ENCODE results near the gene PYCARD.
A peak's percentile ranks its signal among the peaks of the same experiment; 100 is the strongest.
"Not testable (repeated sequence)": the region's sequence is repeated elsewhere in the genome, so short reads cannot be mapped to it uniquely, and the experiment has no call there.

PYCARD gene

GRCh38 chr16:31213877-31214707, 11.5 kb upstream of the PYCARD start, which contains the start of gene TRIM72:
Gene TRIM72 (plus strand): TSS chr16:31214119. CDS start chr16:31214739, 620 bp downstream.
- Histone ChIP-seq H3K4me2 (ENCODE audit: low read length) (peak within 1 kb of the TSS; percentile 90), H3K36me3 (ENCODE audit: insufficient read depth, low read length) (no peaks in the 10 kb centered on the region), H3K4me1 (ENCODE audit: control insufficient read depth, insufficient read depth, low read length) (peaks cover 18% of the 10 kb centered on the region), H3K4me3 (ENCODE audit: low read length) (peak within 1 kb of the TSS; percentile 78), H3K27me3 (ENCODE audit: control insufficient read depth, insufficient read depth, low read length) (peaks cover 11% of the 10 kb centered on the region), H3K9me3 (replicated peaks; ENCODE audit: low read length) (no peaks in the 10 kb centered on the region), H3K9ac (ENCODE audit: low read depth, low read length) (peak within 1 kb of the TSS; percentile 89)

GRCh38 chr16:31213342-31213741, 10.8 kb upstream of the PYCARD start:
- H3K9me3 ChIP-seq (replicated peaks; ENCODE audit: low read length), result no peaks in the 10 kb centered on the region
- peaks cover 13% of the 10 kb centered on the region for H3K27me3 ChIP-seq (ENCODE audit: control insufficient read depth, insufficient read depth, low read length)

GRCh38 chr16:31206776-31207175, 4.2 kb upstream of the PYCARD start:
- H3K9me3 ChIP-seq (replicated peaks; ENCODE audit: low read length), result no peaks in the 10 kb centered on the region
- H3K4me3 ChIP-seq (ENCODE audit: low read length), result no peak overlapping the region
- peaks cover 20% of the 10 kb centered on the region for H3K27me3 ChIP-seq (ENCODE audit: control insufficient read depth, insufficient read depth, low read length)
- no peaks in the 10 kb centered on the region for H3K36me3 ChIP-seq (ENCODE audit: insufficient read depth, low read length)
- peaks cover 6% of the 10 kb centered on the region for H3K4me1 ChIP-seq (ENCODE audit: control insufficient read depth, insufficient read depth, low read length)
- H3K4me2 ChIP-seq (ENCODE audit: low read length), result no peak overlapping the region
- H3K9ac ChIP-seq (ENCODE audit: low read depth, low read length), result no peak overlapping the region

More at GRCh38 chr16:31213342-31213741, 10.8 kb upstream of the PYCARD start:
- peak overlapping the region; percentile 89 for H3K9ac ChIP-seq (ENCODE audit: low read depth, low read length)
- no peaks in the 10 kb centered on the region for H3K36me3 ChIP-seq (ENCODE audit: insufficient read depth, low read length)
- peaks cover 18% of the 10 kb centered on the region for H3K4me1 ChIP-seq (ENCODE audit: control insufficient read depth, insufficient read depth, low read length)
- peak overlapping the region; percentile 90 for H3K4me2 ChIP-seq (ENCODE audit: low read length)
- peak overlapping the region; percentile 78 for H3K4me3 ChIP-seq (ENCODE audit: low read length)

- H3K9me3 ChIP-seq (replicated peaks; ENCODE audit: low read length), result no peaks in the 10 kb centered on the region
- H3K36me3 ChIP-seq (ENCODE audit: insufficient read depth, low read length), result no peaks in the 10 kb centered on the region
- H3K4me2 ChIP-seq (ENCODE audit: low read length), result no peak overlapping the region
- no peak overlapping the region for H3K9ac ChIP-seq (ENCODE audit: low read depth, low read length)
- peaks cover 17% of the 10 kb centered on the region for H3K27me3 ChIP-seq (ENCODE audit: control insufficient read depth, insufficient read depth, low read length)
- peaks cover 17% of the 10 kb centered on the region for H3K4me1 ChIP-seq (ENCODE audit: control insufficient read depth, insufficient read depth, low read length)
- no peak overlapping the region for H3K4me3 ChIP-seq (ENCODE audit: low read length)
Measured at GRCh38 chr16:31204871-31205666, 2.5 kb upstream of the PYCARD start.

GRCh38 chr16:31201582-31202413, 762 bp downstream of the PYCARD start:
- H3K4me1 ChIP-seq (ENCODE audit: control insufficient read depth, insufficient read depth, low read length), result peaks cover 17% of the 10 kb centered on the region
- H3K36me3 ChIP-seq (ENCODE audit: insufficient read depth, low read length), result peaks cover 15% of the 10 kb centered on the region
- peak overlapping the region; percentile 73 for H3K9ac ChIP-seq (ENCODE audit: low read depth, low read length)
- no peaks in the 10 kb centered on the region for H3K9me3 ChIP-seq (replicated peaks; ENCODE audit: low read length)
- peak overlapping the region; percentile 87 for H3K4me2 ChIP-seq (ENCODE audit: low read length)
- peaks cover under 1% of the 10 kb centered on the region for H3K27me3 ChIP-seq (ENCODE audit: control insufficient read depth, insufficient read depth, low read length)
- H3K4me3 ChIP-seq (ENCODE audit: low read length), result peak overlapping the region; percentile 88

GRCh38 chr16:31200821-31201568, 1.6 kb downstream of the PYCARD start:
- Histone ChIP-seq H3K4me2 (ENCODE audit: low read length) (peak overlapping the region; percentile 87), H3K27me3 (ENCODE audit: control insufficient read depth, insufficient read depth, low read length) (no peaks in the 10 kb centered on the region), H3K4me1 (ENCODE audit: control insufficient read depth, insufficient read depth, low read length) (peaks cover 17% of the 10 kb centered on the region), H3K9me3 (replicated peaks; ENCODE audit: low read length) (no peaks in the 10 kb centered on the region), H3K4me3 (ENCODE audit: low read length) (peak overlapping the region; percentile 88), H3K36me3 (ENCODE audit: insufficient read depth, low read length) (peaks cover 23% of the 10 kb centered on the region), H3K9ac (ENCODE audit: low read depth, low read length) (no peak overlapping the region)

- H3K36me3 ChIP-seq (ENCODE audit: insufficient read depth, low read length), result peaks cover 31% of the 10 kb centered on the region
- not testable (repeated sequence) for H3K9me3 ChIP-seq (replicated peaks; ENCODE audit: low read length)
Measured at GRCh38 chr16:31200111-31200510, 2.4 kb downstream of the PYCARD start.

GRCh38 chr16:31199430-31200041, 3.0 kb downstream of the PYCARD start:
- no peaks in the 10 kb centered on the region for H3K9me3 ChIP-seq (replicated peaks; ENCODE audit: low read length)
- no peak overlapping the region for H3K4me3 ChIP-seq (ENCODE audit: low read length)
- H3K4me1 ChIP-seq (ENCODE audit: control insufficient read depth, insufficient read depth, low read length), result peaks cover 17% of the 10 kb centered on the region
- H3K27me3 ChIP-seq (ENCODE audit: control insufficient read depth, insufficient read depth, low read length), result no peaks in the 10 kb centered on the region
- no peak overlapping the region for H3K9ac ChIP-seq (ENCODE audit: low read depth, low read length)
- H3K36me3 ChIP-seq (ENCODE audit: insufficient read depth, low read length), result peaks cover 37% of the 10 kb centered on the region
- H3K4me2 ChIP-seq (ENCODE audit: low read length), result no peak overlapping the region

More at GRCh38 chr16:31200111-31200510, 2.4 kb downstream of the PYCARD start:
- H3K4me1 ChIP-seq (ENCODE audit: control insufficient read depth, insufficient read depth, low read length), result peaks cover 17% of the 10 kb centered on the region
- not testable (repeated sequence) for H3K27me3 ChIP-seq (ENCODE audit: control insufficient read depth, insufficient read depth, low read length); H3K4me3 ChIP-seq (ENCODE audit: low read length); H3K9ac ChIP-seq (ENCODE audit: low read depth, low read length); H3K4me2 ChIP-seq (ENCODE audit: low read length)

GRCh38 chr16:31198207-31198882, 4.2 kb downstream of the PYCARD start:
- Histone ChIP-seq H3K27me3 (ENCODE audit: control insufficient read depth, insufficient read depth, low read length) (no peaks in the 10 kb centered on the region), H3K4me3 (ENCODE audit: low read length) (no peak overlapping the region), H3K4me1 (ENCODE audit: control insufficient read depth, insufficient read depth, low read length) (peaks cover 17% of the 10 kb centered on the region), H3K9me3 (replicated peaks; ENCODE audit: low read length) (no peaks in the 10 kb centered on the region), H3K4me2 (ENCODE audit: low read length) (no peak overlapping the region), H3K36me3 (ENCODE audit: insufficient read depth, low read length) (peaks cover 49% of the 10 kb centered on the region), H3K9ac (ENCODE audit: low read depth, low read length) (no peak overlapping the region)
